Umbilical cord (tissue), 2 donors: ENCODE measurements around the gene TCP1. TPM values are rescaled to one million over a fixed set of nuclear protein-coding genes. Genes with fewer than 3 reads are reported as not detected.
"Not testable (repeated sequence)": the region's sequence is repeated elsewhere in the genome, so short reads cannot be mapped to it uniquely, and the experiment has no call there.

Source experiments
- DNase-seq: peaks from one replicate; pipeline ENCODE4 v3.0.0-alpha.2; 2015; ENCODE audit warnings: low spot score
- total RNA-seq: library from RNA; depleted of rRNA; stranded (reverse); fragments of >200 nt; gene quantifications from one replicate; pipeline ENCODE4 v1.2.3, GENCODE V29; 2014; ENCODE audit warnings: low replicate concordance; ENCODE audit not compliant: insufficient read depth

Gene TCP1
- total RNA-seq, 1 donor from 2014 or later, result 155 TPM

DNA sequence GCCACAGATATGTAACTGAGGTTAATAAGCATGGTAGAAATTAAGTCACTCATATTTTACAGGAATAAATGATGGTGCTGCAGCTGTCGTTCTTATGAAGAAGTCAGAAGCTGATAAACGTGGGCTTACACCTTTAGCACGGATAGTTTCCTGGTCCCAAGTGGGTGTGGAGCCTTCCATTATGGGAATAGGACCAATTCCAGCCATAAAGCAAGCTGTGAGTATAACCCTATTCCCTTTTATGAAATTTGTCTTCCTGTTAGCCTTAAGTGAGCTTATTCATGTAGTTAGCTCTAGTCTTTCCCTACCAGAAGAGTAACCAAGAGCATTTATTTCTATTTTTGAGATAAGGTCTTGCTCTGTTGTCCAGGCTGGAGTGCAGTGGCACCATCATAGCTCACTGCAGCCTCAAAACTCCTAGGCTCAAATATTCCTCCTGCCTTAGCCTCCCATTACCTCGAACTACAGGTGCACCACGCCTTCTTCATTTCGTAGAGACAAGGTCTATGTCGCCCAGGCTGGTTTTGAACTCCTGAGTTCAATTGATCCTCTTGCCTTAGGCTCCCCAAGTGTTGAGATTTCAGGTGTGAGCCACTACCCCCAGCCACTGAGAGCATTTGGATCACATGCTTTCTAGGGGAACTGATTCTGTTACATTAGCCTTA lies 12.0 kb downstream of the TCP1 start:
- DNase-seq, result no peak

GRCh38 chr6:159772196-159772595 lies 17.2 kb downstream of the TCP1 start:
- no peak for DNase-seq

DNA sequence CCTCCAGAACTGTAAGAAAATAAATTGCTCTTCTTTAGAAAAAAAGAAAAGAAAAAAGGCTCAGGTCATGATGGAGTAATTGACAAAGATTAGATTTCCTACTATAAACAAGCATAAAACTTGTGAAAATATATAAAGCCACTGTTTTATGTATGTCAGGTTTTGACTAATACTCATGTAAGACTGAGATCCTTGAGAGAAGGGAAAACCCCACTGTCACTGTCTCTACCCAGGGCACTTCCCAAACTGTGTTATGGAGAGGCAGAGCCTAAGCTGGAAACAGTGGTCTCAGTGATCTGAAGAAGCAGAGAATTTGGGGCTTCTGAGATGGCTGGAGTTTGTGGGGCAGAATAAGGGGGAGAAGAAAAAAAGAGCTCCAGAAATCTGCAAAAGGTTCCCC lies 19.9 kb downstream of the TCP1 start:
- DNase-seq, result no peak

- DNase-seq, result no peak
Measured at GRCh38 chr6:159766906-159767305, 22.5 kb downstream of the TCP1 start.

- no peak for DNase-seq
Measured at GRCh38 chr6:159762681-159763293, 26.6 kb downstream of the TCP1 start.

- DNase-seq, result peak; percentile 98
Measured at GRCh38 chr6:159761873-159762680, 27.3 kb downstream of the TCP1 start, which contains the start of gene ACAT2. TSS of gene ACAT2 (plus strand) at chr6:159762045. CDS start at chr6:159762088, 43 bp downstream.

DNA sequence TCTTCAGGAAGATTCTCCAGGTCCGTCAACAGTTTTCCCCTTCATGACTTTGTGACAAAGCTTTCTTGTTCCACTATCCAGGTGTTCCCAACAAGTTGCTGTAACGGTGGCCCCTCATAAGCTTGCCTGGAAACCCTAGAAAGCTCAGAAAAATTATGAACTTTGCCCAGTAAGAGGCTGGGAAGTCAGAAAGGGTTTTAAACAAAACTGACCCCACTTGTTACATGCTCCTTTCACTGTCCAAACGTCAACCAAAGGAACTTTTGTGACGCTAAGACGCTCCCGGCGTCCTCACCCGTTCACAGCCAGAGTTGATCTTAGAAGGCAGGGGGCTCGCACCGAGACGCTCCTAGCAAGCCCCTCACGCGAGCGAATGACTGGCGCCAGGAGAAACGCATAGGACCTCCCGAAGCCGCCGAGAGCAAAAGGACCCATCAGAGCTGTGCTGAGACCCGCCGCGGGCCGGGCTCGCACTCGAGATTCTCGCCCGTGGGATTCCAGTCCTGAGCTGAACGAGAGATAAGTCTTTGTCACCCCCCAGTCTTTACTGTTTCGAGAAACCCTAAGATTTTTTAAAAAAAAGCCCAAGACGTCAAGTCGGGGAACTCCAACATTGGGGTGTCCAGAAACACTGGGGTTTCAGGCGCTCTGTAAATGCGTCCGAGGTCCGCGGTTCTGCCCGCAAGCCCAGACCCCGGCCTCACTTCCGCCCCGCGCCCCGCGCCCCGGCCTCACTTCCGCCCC lies 28.1 kb downstream of the TCP1 start:
- no peak for DNase-seq

DNA sequence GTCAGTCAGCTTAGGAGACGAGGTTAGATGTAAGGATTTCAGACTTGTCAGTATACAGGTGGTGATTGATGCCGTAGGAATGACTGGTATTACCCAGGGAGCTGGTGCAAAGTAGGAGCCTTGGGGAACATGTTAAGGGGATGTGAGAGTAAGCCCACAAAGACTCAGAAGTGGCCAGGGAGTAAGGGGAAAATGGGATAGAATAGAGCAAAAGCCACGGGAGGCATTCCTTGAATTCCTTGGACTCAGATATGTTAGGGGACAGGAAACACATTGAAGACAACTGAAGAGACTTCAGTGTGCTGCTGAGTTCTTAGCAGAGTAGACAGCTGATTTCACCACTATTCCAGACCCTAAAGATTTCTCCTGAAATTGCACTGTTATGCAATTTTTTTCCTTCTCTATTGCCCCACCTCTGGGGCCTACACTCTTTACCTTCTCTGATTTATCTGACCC lies 28.8 kb downstream of the TCP1 start:
- peak; percentile 10 for DNase-seq

GRCh38 chr6:159759645-159760044 lies 29.8 kb downstream of the TCP1 start:
- no peak for DNase-seq

GRCh38 chr6:159758031-159759001 lies 31.1 kb downstream of the TCP1 start:
- no peak for DNase-seq

GRCh38 chr6:159756508-159756907 lies 32.9 kb downstream of the TCP1 start:
- no peak for DNase-seq

- no peak for DNase-seq
Measured at GRCh38 chr6:159754959-159755914, 34.2 kb downstream of the TCP1 start.

DNA sequence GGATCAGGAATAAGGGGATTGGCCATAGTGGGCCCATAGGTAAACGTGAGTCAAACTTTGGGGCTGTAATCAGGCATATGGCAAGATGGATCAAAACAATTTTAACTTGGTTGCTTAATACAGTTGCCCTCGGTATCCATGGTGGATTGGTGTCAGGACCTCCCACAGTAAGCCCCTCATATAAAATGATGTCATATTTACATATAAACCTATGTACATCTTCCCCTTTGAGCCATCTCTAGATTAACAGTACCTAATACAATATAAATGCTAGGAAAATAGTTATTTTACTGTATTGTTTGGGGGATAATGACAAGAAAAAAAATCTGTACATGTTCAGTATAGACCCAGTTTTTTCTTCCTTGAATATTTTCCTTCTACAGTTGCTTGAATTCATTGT lies 35.0 kb downstream of the TCP1 start:
- DNase-seq, result no peak

GRCh38 chr6:159753081-159753872 lies 36.1 kb downstream of the TCP1 start:
- no peak for DNase-seq

GRCh38 chr6:159751448-159751847 lies 38.0 kb downstream of the TCP1 start:
- no peak for DNase-seq

- DNase-seq, result not testable (repeated sequence)
Measured at GRCh38 chr6:159748127-159748526, 41.3 kb downstream of the TCP1 start.

- DNase-seq, result no peak
Measured at GRCh38 chr6:159746759-159747158, 42.6 kb downstream of the TCP1 start.

GRCh38 chr6:159745081-159745480 lies 44.3 kb downstream of the TCP1 start:
- no peak for DNase-seq

DNA sequence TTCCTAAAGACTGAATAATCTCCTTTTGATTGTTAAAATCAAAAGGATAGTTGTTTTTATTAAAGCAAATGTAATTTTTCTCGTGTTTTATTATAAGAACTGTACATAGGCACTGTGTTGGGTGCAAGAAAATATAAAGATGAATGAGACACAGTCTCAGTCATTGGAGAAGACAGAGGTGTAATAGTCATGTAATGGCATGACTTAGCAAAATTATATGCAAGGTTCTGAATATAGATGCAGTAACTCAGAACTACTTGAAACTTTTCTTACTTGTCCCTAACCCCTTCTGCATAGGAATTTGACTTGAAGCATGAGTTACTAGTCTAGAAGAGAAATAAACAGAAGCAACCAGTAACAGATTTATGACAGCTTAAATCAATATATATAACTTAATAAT lies 47.2 kb downstream of the TCP1 start:
- no peak for DNase-seq
